Neural progenitor cell (in vitro differentiated cells): ENCODE results near the gene VWA5B1. TPM values are rescaled to one million over a fixed set of nuclear protein-coding genes. Genes with fewer than 3 reads are reported as not detected.

ENCODE experiments used
- DNase-seq: peaks from one replicate; pipeline ENCODE4 v3.0.0-alpha.2; 2016; ENCODE audit warnings: low spot score
- H2AFZ ChIP-seq: fragments of 200-600 bp; sonication (generic); replicated peaks from 2 replicates; pipeline ENCODE4 v1.6.1; 2016; ENCODE audit warnings: antibody characterized with exemption
- H3F3A ChIP-seq: fragments of 200-600 bp; sonication (generic); 2 replicates; pipeline ENCODE4 v1.6.1; 2016; ENCODE audit warnings: antibody characterized with exemption, low read depth
- H3K27ac ChIP-seq: fragments of 200-600 bp; sonication (generic); 2 replicates; pipeline ENCODE4 v1.5.1; 2016; ENCODE audit warnings: mild to moderate bottlenecking
- H3K27me3 ChIP-seq: fragments of 200-600 bp; sonication (generic); 2 replicates; pipeline ENCODE4 v1.6.1; 2016; ENCODE audit warnings: mild to moderate bottlenecking, moderate library complexity
- H3K36me3 ChIP-seq: fragments of 200-600 bp; sonication (generic); 2 replicates; pipeline ENCODE4 v1.5.1; 2016
- H3K4me1 ChIP-seq: fragments of 200-600 bp; sonication (generic); 2 replicates; pipeline ENCODE4 v1.6.1; 2016; ENCODE audit warnings: mixed run types
- H3K4me2 ChIP-seq: fragments of 200-600 bp; sonication (generic); 2 replicates; pipeline ENCODE4 v1.6.1; 2016
- H3K4me3 ChIP-seq: fragments of 200-600 bp; sonication (generic); 2 replicates; pipeline ENCODE4 v1.5.1; 2016
- H3K79me2 ChIP-seq: fragments of 200-600 bp; sonication (generic); 2 replicates; pipeline ENCODE4 v1.6.1; 2016; ENCODE audit warnings: low read depth
- H3K9ac ChIP-seq: fragments of 200-600 bp; sonication (generic); 2 replicates; pipeline ENCODE4 v1.6.1; 2016
- H3K9me3 ChIP-seq: fragments of 200-600 bp; sonication (generic); 2 replicates; pipeline ENCODE4 v1.5.1; 2016; ENCODE audit warnings: low read depth
- H4K20me1 ChIP-seq: fragments of 200-600 bp; sonication (generic); 2 replicates; pipeline ENCODE4 v1.6.1; 2016; ENCODE audit warnings: low read depth
- H3K27ac Mint-ChIP-seq: 3 replicates; pipeline ENCODE4 v1.8.0; 2021; ENCODE audit warnings: mixed read lengths
- H3K27me3 Mint-ChIP-seq: 2 replicates; pipeline ENCODE4 v1.8.0; 2022; ENCODE audit warnings: low read depth, mild to moderate bottlenecking, inconsistent platforms, moderate library complexity, mixed read lengths; ENCODE audit not compliant: insufficient read depth
- H3K36me3 Mint-ChIP-seq: 3 replicates; pipeline ENCODE4 v1.8.0; 2021; ENCODE audit warnings: mixed read lengths
- H3K4me1 Mint-ChIP-seq: 3 replicates; pipeline ENCODE4 v1.8.0; 2021; ENCODE audit warnings: mixed read lengths
- H3K4me3 Mint-ChIP-seq: 3 replicates; pipeline ENCODE4 v1.8.0; 2021; ENCODE audit warnings: mild to moderate bottlenecking, moderate library complexity, mixed read lengths
- H3K9me3 Mint-ChIP-seq: 3 replicates; pipeline ENCODE4 v1.8.0; 2020; ENCODE audit warnings: mixed read lengths
- CTCF ChIP-seq: fragments of 200-600 bp; sonication (generic); IDR thresholded peaks from 2 replicates; pipeline ENCODE4 v1.5.1; 2017; ENCODE audit warnings: antibody characterized with exemption, mild to moderate bottlenecking
- EZH2 ChIP-seq: fragments of 200-600 bp; sonication (generic); IDR thresholded peaks from 2 replicates; pipeline ENCODE4 v1.6.1; 2017; ENCODE audit warnings: antibody characterized with exemption, mild to moderate bottlenecking, moderate library complexity
- EZH2phosphoT487 ChIP-seq: fragments of 200-600 bp; sonication (generic); IDR thresholded peaks from 2 replicates; pipeline ENCODE4 v1.6.1; 2017; ENCODE audit warnings: antibody characterized with exemption
- total RNA-seq: library from RNA; depleted of rRNA; stranded (reverse); fragments of >200 nt; gene quantifications from 2 replicates; pipeline ENCODE4 v1.2.3, GENCODE V29; 2015; ENCODE audit warnings: low replicate concordance

The VWA5B1 gene
- total RNA-seq, 1 donor from 2014 or later: not detected

GRCh38 chr1:20346433-20346832 lies 55.8 kb downstream of the VWA5B1 start:
- Mint-ChIP-seq H3K27me3 (peaks cover 7% of the 10 kb centered on the region), H3K4me1 (peaks cover 7% of the 10 kb centered on the region), H3K4me3 (no peak overlapping the region), H3K27ac (no peak overlapping the region), H3K9me3 (peaks cover 10% of the 10 kb centered on the region), H3K36me3 (peaks cover 2% of the 10 kb centered on the region)
- peaks cover 7% of the 10 kb centered on the region for H3K4me1 ChIP-seq
- H3K79me2 ChIP-seq: no peaks in the 10 kb centered on the region
- H2AFZ ChIP-seq: no peak overlapping the region
- no peak overlapping the region for H3K4me2 ChIP-seq
- H3K9ac ChIP-seq: no peak overlapping the region
- no peaks in the 10 kb centered on the region for H3K9me3 ChIP-seq
- no peaks in the 10 kb centered on the region for H3K36me3 ChIP-seq
- H3K27ac ChIP-seq: no peak overlapping the region
- DNase-seq: no peak
- no peaks in the 10 kb centered on the region for H4K20me1 ChIP-seq
- TF ChIP-seq EZH2phosphoT487 (no peak), EZH2 (no peak), CTCF (no peak)
- H3K27me3 ChIP-seq: peaks cover 28% of the 10 kb centered on the region
- H3F3A ChIP-seq: peaks cover 6% of the 10 kb centered on the region
- no peak overlapping the region for H3K4me3 ChIP-seq

- no peaks in the 10 kb centered on the region for H4K20me1 ChIP-seq
- peaks cover 3% of the 10 kb centered on the region for H3F3A ChIP-seq
- H3K9ac ChIP-seq: no peak overlapping the region
- no peaks in the 10 kb centered on the region for H3K79me2 ChIP-seq
- no peak for DNase-seq
- no peaks in the 10 kb centered on the region for H3K36me3 ChIP-seq
- peaks cover 7% of the 10 kb centered on the region for H3K4me1 ChIP-seq
- Mint-ChIP-seq H3K9me3 (peaks cover 10% of the 10 kb centered on the region), H3K4me1 (peaks cover 7% of the 10 kb centered on the region), H3K36me3 (peaks cover 2% of the 10 kb centered on the region), H3K27ac (no peak overlapping the region), H3K4me3 (no peak overlapping the region), H3K27me3 (peaks cover 7% of the 10 kb centered on the region)
- H3K27me3 ChIP-seq: peaks cover 15% of the 10 kb centered on the region
- no peak overlapping the region for H3K4me2 ChIP-seq
- H3K4me3 ChIP-seq: no peak overlapping the region
- no peak overlapping the region for H3K27ac ChIP-seq
- H3K9me3 ChIP-seq: no peaks in the 10 kb centered on the region
- H2AFZ ChIP-seq: no peak overlapping the region
- TF ChIP-seq EZH2phosphoT487 (no peak), EZH2 (no peak), CTCF (no peak)
Observed at GRCh38 chr1:20347699-20348098, 57.0 kb downstream of the VWA5B1 start.

GRCh38 chr1:20348326-20348915 lies 57.7 kb downstream of the VWA5B1 start:
- Mint-ChIP-seq H3K27me3 (peaks cover 10% of the 10 kb centered on the region), H3K9me3 (peaks cover 10% of the 10 kb centered on the region), H3K4me3 (no peak overlapping the region), H3K4me1 (peaks cover 7% of the 10 kb centered on the region), H3K27ac (peak overlapping the region; percentile 46), H3K36me3 (peaks cover 2% of the 10 kb centered on the region)
- peaks cover 8% of the 10 kb centered on the region for H3K27me3 ChIP-seq
- H2AFZ ChIP-seq: no peak overlapping the region
- H3K36me3 ChIP-seq: no peaks in the 10 kb centered on the region
- H4K20me1 ChIP-seq: no peaks in the 10 kb centered on the region
- H3K4me1 ChIP-seq: peaks cover 7% of the 10 kb centered on the region
- no peaks in the 10 kb centered on the region for H3F3A ChIP-seq
- no peak overlapping the region for H3K4me2 ChIP-seq
- H3K4me3 ChIP-seq: no peak overlapping the region
- DNase-seq: no peak
- no peak overlapping the region for H3K9ac ChIP-seq
- no peak overlapping the region for H3K27ac ChIP-seq
- H3K79me2 ChIP-seq: no peaks in the 10 kb centered on the region
- no peak for TF ChIP-seq EZH2
- TF ChIP-seq CTCF: no peak
- no peak for TF ChIP-seq EZH2phosphoT487
- no peaks in the 10 kb centered on the region for H3K9me3 ChIP-seq
